ENCODE data around the gene TLCD3B.
"Not testable (repeated sequence)": the region's sequence is repeated elsewhere in the genome, so short reads cannot be mapped to it uniquely, and the experiment has no call there.

Gene TLCD3B

DNA sequence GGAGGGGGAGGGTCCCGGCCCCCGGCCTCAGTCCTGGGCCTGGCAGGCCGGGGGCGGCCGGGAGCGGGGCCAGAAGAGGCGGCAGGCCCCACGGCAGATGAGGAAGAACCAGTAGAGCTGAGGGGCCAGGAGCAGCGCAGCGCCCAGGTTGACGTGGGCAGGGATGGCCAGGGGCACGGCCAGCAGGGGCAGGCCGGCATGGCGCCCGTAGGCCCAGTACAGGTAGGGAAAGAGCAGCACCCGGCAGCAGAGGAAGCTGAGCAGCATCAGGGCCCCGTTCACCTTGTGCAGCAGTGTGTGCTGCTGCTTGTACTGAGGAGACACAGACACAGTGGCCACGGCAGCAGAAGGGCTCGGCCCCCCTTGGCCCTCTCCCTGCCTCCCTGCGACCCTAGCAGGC is 5.9 kb downstream of the TLCD3B start:
- DNase-seq: no peak

GRCh38 chr16:30024451-30024850 is 6.6 kb downstream of the TLCD3B start:
- no peak for DNase-seq

GRCh38 chr16:30023586-30023985 is 7.5 kb downstream of the TLCD3B start:
- DNase-seq: no peak

GRCh38 chr16:30022887-30023286 is 8.2 kb downstream of the TLCD3B start, which contains the start of gene C16orf92:
TSS of gene C16orf92 (plus strand) at chr16:30023198. CDS start at chr16:30023341, 143 bp downstream.
- no peak for DNase-seq

DNA sequence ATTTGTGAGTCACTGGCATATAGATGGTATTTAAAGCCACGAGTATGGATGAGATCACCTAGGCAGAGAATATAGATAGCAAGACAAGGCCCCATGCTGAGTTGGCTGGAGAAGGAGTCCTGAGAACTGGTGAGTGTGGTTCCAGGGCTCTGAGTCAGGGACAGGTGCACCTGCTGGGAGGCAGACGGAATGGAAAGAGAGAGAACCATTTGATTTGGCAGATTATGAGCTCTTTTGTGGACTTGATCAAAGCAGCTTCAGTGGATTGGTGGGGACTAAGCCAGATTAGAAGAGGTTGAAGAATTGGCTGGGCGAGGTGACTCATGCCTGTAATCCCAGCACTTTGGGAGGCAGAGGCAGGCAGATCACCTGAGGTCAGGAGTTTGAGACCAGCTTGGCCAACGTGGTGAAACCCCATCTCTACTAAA is 12.3 kb downstream of the TLCD3B start:
- DNase-seq: no peak

DNA sequence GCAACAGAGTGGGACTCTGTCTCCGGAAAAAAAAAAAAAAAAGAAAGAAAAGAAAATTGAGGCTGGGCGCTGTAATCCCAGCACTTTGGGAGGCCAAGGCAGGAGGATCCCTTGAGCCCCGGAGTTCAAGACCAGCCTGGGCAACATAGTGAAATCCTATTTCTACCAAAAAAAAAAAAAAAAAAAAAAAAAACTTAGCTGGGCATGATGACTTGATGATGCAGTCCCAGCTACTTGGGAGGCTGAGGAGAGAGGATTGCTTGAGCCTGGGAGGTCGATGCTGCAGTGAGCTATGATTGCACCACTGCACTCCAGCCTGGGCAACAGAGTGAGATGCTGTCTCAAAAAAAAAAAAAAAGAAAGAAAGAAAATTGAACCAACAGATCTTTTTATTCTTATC is 13.1 kb downstream of the TLCD3B start:
- DNase-seq: not testable (repeated sequence)

DNA sequence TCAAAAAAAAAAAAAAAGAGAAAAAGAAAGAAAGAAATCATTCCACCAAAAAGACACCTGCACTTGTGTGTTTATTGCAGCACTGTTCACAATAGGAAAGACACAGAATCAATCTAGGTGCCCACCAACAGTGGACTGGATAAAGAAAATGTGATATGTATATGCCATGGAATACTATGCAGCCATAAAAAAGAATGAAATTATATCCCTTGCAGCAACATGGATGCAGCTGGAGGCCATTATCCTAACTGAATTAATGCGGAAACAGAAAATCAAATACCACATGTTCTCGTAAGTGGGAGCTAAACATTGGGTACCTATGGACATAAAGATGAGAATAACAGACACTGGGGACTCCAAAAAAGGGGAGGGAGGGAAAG is 13.8 kb downstream of the TLCD3B start:
- DNase-seq: no peak

DNA sequence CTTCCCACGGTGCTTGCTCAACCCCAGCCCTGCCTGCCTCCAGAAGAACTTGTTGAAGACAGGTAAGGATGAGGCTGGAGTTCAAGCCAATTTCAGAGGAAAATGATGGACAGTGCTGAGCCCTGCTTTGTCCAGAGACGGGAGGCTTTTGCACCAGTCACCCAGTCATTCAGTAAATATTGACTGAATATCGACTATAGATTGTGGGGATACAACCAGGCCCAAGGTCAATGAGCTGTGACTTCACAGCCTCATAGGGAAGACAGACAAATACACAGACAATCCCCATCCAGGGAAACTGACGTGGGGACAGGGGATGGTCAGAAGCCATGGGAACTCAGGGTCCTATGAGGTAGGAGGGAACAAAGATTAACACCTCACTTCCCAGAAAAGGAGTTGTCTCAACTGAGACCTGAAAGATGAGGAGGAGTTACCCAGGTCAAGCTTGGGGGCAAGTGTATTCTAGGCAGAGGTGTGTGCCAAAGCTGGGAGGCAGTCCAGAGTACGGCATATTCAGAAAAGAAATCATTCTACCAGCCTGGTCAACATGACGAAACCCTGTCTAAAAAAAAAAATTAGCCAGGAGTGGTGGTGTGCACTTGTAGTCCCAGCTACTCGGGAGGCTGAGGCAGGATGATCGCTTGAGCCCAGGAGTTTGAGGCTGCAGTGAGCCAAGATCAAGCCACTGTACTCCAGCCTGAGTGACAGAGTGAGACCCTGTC is 14.4 kb downstream of the TLCD3B start:
- DNase-seq: no peak

DNA sequence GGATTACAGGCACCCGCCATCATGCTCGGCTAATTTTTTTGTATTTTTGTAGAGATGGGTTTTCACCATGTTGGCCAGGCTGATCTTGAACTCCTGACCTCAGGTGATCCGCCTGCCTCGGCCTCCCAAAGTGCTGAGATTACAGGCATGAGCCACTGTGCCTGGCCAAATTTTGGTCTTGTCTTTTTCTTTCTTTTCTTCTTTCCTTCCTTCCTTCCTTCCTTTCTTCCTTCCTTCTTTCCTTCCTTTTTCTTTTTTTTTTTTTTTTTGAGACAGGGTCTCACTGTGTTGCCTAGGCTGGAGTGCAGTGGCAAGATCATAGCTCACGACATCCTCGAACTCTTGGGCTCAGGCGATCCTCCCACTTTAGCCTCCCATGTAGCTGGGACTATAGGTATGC is 15.6 kb downstream of the TLCD3B start:
- DNase-seq: not testable (repeated sequence)

DNA sequence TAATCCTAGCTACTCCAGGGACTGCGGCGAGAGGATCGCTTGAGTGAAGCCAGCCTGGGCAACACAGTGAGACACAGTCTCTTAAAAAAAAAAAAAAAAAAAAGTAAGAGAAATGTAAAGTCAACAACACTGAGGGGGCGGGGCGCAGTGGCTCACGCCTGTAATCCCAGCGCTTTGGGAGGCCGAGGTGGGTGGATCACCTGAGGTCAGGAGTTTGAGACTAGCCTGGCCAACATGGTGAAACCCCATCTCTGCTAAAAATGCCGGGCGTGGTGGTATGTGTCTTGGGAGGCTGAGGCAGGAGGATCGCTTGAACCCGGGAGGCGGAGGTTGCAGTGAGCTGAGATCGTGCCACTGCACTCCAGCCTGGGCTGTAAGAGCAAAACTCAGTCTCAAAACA is 18.5 kb downstream of the TLCD3B start:
- DNase-seq: not testable (repeated sequence)

DNA sequence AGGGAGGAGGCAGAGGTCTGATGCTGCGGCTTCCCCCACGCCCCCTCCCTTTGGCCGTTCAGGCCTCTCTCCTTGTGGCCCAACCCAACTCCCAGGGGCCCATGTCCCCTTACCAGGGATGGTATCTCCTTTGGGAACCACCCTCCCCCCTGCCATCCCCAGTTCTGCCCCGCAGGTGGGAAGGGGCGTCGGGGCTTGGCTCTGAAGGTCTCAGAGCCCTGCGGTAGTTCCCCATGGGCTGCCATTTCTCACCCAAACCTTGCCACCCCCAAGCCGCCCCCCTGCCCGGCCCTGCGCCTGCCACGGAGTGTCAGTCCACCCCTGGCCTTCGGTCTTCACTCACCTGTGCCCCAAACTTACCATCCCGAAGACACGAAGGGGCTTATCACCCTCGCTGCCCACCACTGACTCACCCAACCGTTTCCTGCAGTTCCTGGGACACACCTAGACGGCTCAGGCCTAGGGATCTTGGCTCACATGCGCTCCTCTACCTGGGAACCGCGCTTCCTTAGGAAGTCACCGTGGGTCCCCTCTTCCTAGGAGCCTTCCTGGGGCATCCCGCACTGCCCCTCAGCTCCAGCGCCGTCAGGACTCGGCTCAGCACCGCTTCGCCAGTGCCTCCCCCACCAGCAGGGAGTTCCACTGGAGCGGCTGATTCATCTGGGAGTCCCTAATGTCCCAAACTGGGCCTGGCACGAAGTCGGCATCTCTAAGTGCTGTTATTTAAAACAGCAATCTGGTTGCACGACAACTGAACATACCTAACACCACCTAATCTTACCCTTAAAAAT is 19.2 kb downstream of the TLCD3B start:
- DNase-seq: no peak

GRCh38 chr16:30010844-30011713 is 20.0 kb downstream of the TLCD3B start, which contains the start of gene DOC2A:
TSS of gene DOC2A (minus strand) at chr16:30011027. CDS start at chr16:30010222, 805 bp downstream.
- peak; percentile 4 for DNase-seq

DNA sequence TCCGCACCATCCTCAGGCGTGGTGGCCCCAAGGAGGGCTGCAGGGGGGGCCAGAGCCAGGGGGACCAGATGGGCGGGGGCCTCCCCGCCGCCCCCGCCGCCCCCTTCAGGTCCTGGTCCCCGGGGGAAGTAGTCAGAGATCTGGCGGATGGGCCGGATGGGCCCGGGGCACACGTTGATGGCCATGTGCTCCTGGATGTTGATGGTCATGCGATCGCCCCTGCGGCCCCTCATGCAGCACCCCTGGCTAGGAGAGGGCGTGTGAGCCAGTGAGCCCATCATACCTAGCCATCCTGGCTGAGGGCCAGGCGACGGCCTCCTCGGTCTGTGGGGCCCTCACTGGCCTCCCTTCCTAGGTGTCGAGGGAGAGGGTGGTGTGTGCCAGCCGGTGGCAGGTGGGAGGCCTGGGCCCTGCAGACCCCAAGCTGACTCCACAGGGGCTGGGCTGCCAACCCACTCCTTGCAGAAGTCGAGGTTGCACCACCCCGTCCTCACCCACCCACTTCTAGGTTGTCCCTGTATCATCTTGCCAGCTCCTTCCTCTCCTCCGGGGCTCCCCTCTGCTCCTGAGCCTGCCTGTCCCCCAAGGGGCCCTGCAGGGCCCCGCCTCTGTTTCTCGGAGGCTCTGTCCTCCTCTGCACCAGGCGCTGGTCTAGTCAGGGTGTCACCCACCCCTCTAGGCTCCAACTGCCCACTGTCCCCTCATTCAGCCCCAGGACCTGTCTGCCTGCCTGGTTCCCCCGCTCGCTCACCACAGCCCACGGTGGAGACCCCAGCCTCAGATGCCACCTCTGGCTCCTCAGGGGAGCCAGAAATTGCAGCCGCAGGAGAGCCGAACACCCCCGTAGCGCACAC is 20.9 kb downstream of the TLCD3B start:
- no peak for DNase-seq

- DNase-seq: no peak
Observed at GRCh38 chr16:30009085-30009862, 21.8 kb downstream of the TLCD3B start.

GRCh38 chr16:30007378-30007895 is 23.6 kb downstream of the TLCD3B start:
- DNase-seq: no peak

GRCh38 chr16:30006659-30007377 is 24.3 kb downstream of the TLCD3B start:
- no peak for DNase-seq

DNA sequence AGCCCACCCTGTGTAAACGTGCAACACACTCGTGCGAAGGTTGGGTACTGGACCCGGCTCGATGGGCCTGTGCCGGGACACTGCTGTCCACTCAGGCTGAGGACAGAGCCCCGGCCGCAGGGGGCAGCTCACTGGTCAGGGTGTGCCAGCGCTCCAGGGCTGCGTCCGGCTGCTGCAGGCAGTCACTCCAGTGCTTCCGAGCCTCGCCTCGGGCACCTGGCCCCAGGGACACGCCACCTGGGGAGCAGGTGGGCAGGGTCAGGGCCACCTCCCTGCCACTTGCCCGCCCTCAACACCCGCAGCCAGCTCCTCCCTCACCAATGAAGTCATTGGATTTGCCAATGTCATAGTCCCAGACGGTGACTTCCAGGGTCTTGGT is 25.0 kb downstream of the TLCD3B start:
- DNase-seq: no peak

GRCh38 chr16:30005341-30006094 is 25.6 kb downstream of the TLCD3B start:
- DNase-seq: no peak

DNA sequence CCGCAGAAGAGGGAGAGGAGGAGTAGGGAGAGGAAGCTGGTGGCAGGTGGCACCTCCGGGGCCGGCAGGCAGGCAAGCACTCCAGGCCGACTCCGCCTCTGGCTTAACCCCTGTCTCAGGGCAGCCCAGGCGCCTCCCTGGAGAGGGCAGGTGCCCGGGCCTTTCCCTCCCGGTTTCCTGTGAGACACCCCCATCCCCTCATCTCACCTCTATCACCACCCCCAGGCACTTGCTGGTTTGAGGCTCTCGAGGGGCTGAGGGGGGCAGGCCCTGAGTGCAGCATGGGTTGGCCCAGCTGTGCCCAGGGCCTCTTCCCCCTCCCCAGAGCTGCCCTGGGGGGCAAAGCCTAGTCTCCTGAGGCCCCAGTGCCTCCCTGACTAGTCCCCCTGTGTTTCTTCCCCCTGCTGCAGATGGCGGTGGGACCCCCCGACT is 26.2 kb downstream of the TLCD3B start:
- no peak for DNase-seq

- no peak for DNase-seq
Observed at GRCh38 chr16:30004424-30004776, 26.7 kb downstream of the TLCD3B start.
